PFSK-1 (cell line): ENCODE data around the gene KRT75.

Source experiments
- POLR2AphosphoS5 ChIP-seq: IDR thresholded peaks from 2 replicates; pipeline ENCODE4 v1.6.1; 2012; ENCODE audit warnings: low read depth, mild to moderate bottlenecking, control low read depth, low read length, moderate library complexity
- SIN3A ChIP-seq: IDR thresholded peaks from 2 replicates; pipeline ENCODE4 v1.6.1; 2012; ENCODE audit warnings: mild to moderate bottlenecking, low read length, moderate library complexity, borderline replicate concordance; ENCODE audit not compliant: insufficient read depth
- TAF1 ChIP-seq: IDR thresholded peaks from 2 replicates; pipeline ENCODE4 v1.6.1; 2012; ENCODE audit warnings: low read length, control low read depth, borderline replicate concordance; ENCODE audit not compliant: insufficient read depth
- TF ChIP-seq, protein P1 (sequence below), 2 experiments: IDR thresholded peaks; 2 replicates each; pipeline versions ENCODE4 v1.6.1 to v1.8.0; 2011 to 2012; ENCODE audit warnings: low read depth in 2 of 2, low read length in 2 of 2, control low read depth in 1 of 2, inconsistent platforms in 1 of 2, mild to moderate bottlenecking in 1 of 2, moderate library complexity in 1 of 2; ENCODE audit not compliant: insufficient read depth in 1 of 2

DNA sequence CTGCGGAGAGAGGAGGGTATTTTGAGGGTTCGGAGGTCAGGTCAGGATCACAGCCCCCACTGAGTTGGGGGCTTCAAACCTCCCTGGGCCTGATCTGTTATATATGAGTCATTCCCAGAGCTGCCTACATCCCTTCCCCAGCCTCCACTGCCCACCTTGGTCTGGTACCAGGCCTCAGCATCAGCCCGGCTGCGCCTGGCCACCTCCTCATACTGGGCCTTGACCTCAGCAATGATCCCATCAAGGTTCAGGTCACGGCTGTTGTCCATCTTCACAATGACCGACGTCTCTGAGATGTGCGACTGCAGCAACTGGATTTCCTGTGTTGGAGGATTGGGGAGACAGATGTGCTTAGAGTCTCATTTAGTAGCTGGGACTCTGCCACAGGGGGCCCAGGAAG lies 53.0 kb downstream of the KRT75 start:
- TF ChIP-seq, protein P1, sequence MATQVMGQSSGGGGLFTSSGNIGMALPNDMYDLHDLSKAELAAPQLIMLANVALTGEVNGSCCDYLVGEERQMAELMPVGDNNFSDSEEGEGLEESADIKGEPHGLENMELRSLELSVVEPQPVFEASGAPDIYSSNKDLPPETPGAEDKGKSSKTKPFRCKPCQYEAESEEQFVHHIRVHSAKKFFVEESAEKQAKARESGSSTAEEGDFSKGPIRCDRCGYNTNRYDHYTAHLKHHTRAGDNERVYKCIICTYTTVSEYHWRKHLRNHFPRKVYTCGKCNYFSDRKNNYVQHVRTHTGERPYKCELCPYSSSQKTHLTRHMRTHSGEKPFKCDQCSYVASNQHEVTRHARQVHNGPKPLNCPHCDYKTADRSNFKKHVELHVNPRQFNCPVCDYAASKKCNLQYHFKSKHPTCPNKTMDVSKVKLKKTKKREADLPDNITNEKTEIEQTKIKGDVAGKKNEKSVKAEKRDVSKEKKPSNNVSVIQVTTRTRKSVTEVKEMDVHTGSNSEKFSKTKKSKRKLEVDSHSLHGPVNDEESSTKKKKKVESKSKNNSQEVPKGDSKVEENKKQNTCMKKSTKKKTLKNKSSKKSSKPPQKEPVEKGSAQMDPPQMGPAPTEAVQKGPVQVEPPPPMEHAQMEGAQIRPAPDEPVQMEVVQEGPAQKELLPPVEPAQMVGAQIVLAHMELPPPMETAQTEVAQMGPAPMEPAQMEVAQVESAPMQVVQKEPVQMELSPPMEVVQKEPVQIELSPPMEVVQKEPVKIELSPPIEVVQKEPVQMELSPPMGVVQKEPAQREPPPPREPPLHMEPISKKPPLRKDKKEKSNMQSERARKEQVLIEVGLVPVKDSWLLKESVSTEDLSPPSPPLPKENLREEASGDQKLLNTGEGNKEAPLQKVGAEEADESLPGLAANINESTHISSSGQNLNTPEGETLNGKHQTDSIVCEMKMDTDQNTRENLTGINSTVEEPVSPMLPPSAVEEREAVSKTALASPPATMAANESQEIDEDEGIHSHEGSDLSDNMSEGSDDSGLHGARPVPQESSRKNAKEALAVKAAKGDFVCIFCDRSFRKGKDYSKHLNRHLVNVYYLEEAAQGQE (IDR thresholded peaks at IDR 0.05; ENCODE audit: insufficient read depth in 1 of 2, low read depth in 2 of 2, low read length in 2 of 2): no peak
- TF ChIP-seq POLR2AphosphoS5 (no peak), SIN3A (no peak), TAF1 (no peak)
